ENCODE results near the gene NHSL2.

Gene NHSL2

GRCh38 chrX:71990518-71990917 is 79.9 kb downstream of the NHSL2 start:
- DNase-seq (ENCODE audit: low read depth in 2 of 2), result no peak

DNA sequence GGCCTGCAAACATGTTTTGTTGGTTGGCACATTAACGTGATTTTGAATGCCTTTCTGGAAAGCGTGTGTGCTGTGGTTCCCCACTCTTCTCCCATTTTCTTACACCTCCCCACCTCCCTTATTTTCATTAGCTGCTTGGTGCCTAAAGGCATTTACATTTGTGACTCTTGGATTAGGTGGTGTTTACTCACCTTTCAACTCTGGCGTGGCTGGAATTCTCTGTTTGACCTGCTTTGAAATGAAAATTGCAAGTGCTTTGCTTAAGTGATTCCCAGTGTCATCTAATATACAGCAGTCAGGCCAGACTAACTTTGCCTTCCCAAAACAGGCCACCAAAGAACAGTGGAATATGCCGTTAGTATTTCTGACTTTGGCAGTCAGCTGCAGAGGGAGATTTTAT is 80.5 kb downstream of the NHSL2 start:
- DNase-seq (ENCODE audit: low read depth in 2 of 2), result no peak

GRCh38 chrX:71992711-71993110 is 82.1 kb downstream of the NHSL2 start:
- DNase-seq (ENCODE audit: low read depth in 2 of 2), result peak in 1 of 2 donors; percentile 5

DNA sequence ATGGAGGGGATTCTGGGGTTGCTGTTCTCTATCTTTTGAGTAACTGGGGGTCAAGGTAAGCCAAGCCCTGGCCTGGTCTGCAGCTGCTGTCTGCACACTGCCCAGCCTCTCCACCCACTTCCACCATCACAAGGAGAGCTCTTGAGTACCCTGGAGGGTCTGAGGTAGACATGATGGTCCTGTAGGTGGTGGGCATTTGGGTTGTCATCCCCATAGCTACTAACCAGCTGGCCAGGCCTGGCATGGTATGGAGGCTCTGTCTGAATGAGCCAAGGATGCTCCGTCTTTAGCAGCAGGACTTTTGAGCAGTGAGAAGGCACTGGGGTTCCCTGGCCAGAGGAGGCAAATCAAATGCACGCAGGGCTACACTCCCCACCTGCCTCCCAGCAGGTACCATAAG is 82.7 kb downstream of the NHSL2 start:
- no peak for DNase-seq (ENCODE audit: low read depth in 2 of 2)

- DNase-seq (ENCODE audit: low read depth in 2 of 2), result no peak
Measured at GRCh38 chrX:71994601-71995000, 84.0 kb downstream of the NHSL2 start.

GRCh38 chrX:71995122-71995521 is 84.5 kb downstream of the NHSL2 start:
- no peak for DNase-seq (ENCODE audit: low read depth in 2 of 2)

DNA sequence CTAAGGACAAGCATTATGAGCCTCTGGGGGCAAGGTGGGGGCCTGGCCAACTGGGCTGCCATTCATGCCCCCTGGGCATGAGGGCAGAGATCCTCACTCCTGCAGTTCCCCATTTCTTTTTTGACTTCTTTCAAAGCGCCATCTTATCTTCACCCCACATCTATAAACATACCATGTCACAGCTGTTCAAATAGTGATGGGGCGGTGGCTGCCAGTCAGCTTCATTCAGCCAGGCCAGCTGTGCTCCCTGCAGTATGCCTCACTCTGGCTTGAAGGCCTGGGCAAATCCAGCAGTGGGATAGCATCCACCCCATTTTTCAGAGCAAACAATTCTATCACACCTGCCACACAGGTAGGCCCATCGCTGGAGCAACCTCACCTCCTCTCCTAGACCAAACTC is 85.5 kb downstream of the NHSL2 start:
- no peak for DNase-seq (ENCODE audit: low read depth in 2 of 2)

DNA sequence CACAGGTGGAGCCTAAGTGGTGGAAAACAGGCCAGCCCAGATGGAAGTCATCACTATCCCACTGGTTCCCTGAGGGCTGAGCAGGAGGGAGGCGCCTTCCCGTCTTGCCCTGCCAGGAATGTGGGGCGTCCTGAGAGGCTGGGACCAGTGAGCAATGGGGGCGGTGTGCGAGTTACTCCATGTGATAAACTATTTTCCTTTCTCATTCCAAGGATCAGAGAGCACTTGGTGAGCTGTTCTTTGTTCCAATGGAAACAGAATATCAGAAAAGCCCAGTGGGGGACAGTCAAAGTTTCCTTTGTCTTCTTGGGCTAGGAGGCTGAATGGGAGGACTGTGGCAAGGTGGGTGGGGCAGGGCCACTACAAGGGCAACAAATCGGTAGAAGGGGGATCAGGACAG is 86.2 kb downstream of the NHSL2 start:
- DNase-seq (ENCODE audit: low read depth in 2 of 2), result no peak

DNA sequence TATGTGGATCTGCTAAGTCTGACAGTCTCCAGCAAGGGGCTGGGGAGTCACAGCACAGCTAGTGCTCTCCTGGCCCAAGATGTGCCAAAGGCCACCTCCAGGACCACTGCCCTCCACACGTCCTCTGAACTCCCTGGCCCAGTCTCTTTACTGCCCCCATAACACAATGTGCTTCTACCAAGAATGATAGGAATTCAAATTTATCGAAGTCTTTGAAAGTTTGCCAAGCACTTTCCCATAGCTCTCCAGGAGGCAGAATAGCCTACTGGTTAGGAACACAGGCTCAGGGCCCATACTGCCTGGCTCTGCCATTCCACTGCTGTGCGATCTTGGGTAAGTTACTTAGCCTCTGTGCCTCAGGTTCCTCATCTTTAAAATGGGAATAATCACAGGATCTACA is 86.7 kb downstream of the NHSL2 start:
- DNase-seq (ENCODE audit: low read depth in 2 of 2), result no peak

- DNase-seq (ENCODE audit: low read depth in 2 of 2), result peak in 1 of 2 donors; percentile 36
Measured at GRCh38 chrX:71998836-71999509, 88.3 kb downstream of the NHSL2 start.

DNA sequence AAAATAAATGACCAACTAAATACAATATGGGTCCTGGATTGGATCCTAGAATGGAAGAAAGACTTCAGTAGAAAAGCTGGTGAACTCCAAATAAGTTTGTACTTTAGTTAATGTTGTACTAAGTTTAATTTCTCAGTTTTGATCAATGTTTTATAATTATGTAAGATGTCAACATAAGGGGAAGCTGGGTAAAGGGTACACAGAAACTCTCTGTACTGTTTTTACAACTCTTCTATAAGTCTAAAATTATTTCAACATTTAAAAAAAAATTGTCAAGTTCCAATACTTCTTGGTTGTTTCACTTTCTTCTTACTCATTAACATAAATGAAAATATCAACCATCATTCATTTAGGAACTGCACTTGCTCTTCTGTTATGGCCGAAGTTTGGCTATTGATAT is 88.9 kb downstream of the NHSL2 start:
- no peak for DNase-seq (ENCODE audit: low read depth in 2 of 2)

- no peak for DNase-seq (ENCODE audit: low read depth in 2 of 2)
Measured at GRCh38 chrX:72001471-72001870, 90.8 kb downstream of the NHSL2 start.

DNA sequence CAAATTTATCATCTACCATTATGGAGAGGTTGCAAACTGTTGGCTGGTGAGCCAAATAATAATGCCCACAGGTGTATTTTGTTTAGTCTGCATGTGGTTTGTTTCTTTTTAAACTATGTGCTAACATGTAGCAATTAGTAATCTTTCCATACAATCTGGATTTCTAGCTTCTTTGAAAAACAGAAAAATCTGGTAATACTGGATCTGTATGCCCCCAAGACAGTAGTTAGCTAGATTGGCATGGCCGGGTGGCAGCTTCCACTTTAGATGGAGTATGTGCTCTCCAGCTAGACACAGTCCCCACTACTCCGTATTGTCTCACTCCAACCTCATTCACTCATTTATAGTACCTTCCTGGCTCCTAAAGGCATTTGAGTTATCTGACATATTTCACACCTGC is 91.3 kb downstream of the NHSL2 start:
- no peak for DNase-seq (ENCODE audit: low read depth in 2 of 2)

- DNase-seq (ENCODE audit: low read depth in 2 of 2), result no peak
Measured at GRCh38 chrX:72002875-72003274, 92.2 kb downstream of the NHSL2 start.

GRCh38 chrX:72003811-72004750 is 93.4 kb downstream of the NHSL2 start:
- DNase-seq (ENCODE audit: low read depth in 2 of 2), result no peak

DNA sequence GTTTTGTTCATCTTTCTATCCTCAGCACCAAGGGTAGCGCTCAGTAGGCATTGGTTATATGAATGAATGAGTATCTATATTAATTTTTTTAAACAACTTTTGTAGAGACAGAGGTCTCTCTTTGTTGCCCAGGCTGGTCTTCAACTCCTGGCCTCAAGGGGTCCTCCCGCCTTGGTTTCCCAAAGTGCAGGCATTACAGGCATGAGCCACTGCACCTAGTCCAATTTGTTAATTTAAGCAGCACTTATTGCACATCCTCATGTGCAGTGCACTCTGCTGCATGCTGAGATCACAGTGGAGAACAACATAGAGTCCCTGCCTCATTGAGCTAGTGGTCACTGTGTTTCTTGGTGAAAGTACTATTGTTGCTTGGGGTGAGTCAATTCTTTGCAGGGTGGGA is 94.4 kb downstream of the NHSL2 start:
- DNase-seq (ENCODE audit: low read depth in 2 of 2), result no peak

DNA sequence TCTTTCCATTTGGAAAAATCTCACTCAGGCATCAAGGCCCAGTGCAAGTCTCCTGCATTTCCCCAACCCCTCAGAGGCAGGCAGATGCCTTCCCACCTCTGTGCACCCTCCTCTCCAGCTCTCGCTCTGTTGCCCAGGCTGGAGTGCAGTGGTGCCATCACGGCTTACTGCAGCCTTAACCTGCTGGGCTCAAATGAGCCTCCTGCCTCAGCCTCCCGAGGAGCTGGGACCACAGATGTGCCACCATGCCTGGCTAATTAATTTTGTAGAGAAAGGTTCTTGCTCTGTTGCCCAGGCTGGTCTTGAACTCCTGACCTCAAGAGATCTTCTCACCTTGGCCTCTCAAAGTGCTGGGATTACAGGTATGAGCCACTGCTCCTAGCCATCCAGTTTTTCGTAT is 95.8 kb downstream of the NHSL2 start:
- DNase-seq (ENCODE audit: low read depth in 2 of 2), result no peak

GRCh38 chrX:72009731-72010130 is 99.1 kb downstream of the NHSL2 start:
- no peak for DNase-seq (ENCODE audit: low read depth in 2 of 2)

DNA sequence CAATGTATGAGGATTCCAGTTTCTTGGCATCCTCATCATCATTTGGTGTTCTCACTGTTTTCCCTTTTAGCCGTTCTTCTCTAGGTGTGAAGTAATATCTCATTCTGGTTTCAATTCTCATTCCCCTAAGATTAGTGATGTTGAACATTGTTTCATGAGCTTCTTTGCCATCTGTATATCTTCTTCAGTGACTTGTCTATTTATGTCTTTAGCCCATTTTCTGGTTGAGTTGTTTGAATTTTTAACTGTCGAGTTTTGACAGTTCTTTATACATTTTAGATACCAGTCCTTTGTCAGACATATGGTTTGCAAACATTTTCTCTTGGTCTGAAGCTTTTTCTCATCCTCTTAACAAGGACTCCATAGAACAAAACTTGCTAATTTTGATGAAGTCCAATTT is 101.1 kb downstream of the NHSL2 start:
- DNase-seq (ENCODE audit: low read depth in 2 of 2), result no peak

DNA sequence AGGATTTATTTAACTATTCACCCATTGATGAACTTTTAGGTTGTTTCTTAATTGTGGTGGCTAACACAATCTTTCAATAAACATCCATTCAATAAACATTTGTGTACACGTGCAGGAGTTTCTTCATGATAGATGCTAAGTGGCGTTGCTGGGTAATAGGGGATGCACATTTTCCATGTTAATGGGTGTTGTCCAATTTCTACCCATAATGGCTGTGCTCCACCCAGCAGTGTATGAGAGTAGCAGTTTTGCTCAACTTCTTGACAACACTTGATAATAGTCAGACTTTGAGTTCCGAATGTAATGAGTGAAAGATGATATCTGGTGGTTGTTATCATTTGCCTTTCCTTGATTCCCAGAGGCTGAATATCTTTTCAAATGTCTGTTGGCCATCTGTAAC is 104.7 kb downstream of the NHSL2 start:
- DNase-seq (ENCODE audit: low read depth in 2 of 2), result no peak

- DNase-seq (ENCODE audit: low read depth in 2 of 2), result no peak
Measured at GRCh38 chrX:72016881-72017783, 106.5 kb downstream of the NHSL2 start.
